IMR-90 (cell line): ENCODE measurements around the gene DOHH. TPM values are rescaled to one million over a fixed set of nuclear protein-coding genes. Genes with fewer than 3 reads are reported as not detected.

ENCODE experiments used
- ATAC-seq: fragments of 200-7000 bp; cut with Tn5 transposase; 2 replicates; pipeline ENCODE4 v1.9.1; 2020; ENCODE audit warnings: low read depth, mild to moderate bottlenecking, moderate library complexity
- BruUV-seq: library from RNA; stranded (reverse); fragments of 400-500 nt; replicated peaks from 2 replicates; lab custom pipeline; 2021; lab: Mats Ljungman, UMichigan
- CTCF ChIA-PET: fragments of 300-600 bp; formaldehyde crosslinking; extraction: SDS; loops from one replicate; lab custom pipeline; 2021; ENCODE audit warnings: antibody characterized with exemption; lab: Yijun Ruan, JAX
- POLR2A ChIA-PET: fragments of 300-600 bp; sonication (Branson Sonifier 250); formaldehyde crosslinking; loops from one replicate; lab custom pipeline; 2022; ENCODE audit warnings: antibody characterized with exemption; ENCODE audit not compliant: unreplicated experiment; lab: Charles Lee
- DNase-seq: peaks from one replicate; pipeline ENCODE4 v3.0.0; 2013
- H2AFZ ChIP-seq: replicated peaks from 2 replicates; pipeline ENCODE3; 2013; ENCODE audit warnings: low read length, mild to moderate bottlenecking; ENCODE audit not compliant: poor library complexity
- H2AK5ac ChIP-seq: 2 replicates; pipeline ENCODE4 v1.6.1; 2013; ENCODE audit warnings: low read depth, low read length, inconsistent platforms
- H2AK9ac ChIP-seq: replicated peaks from 2 replicates; pipeline ENCODE3; 2013; ENCODE audit warnings: mild to moderate bottlenecking, low read depth, low read length, moderate library complexity; ENCODE audit not compliant: poor library complexity
- H2BK120ac ChIP-seq: 2 replicates; pipeline ENCODE4 v1.6.1; 2013; ENCODE audit warnings: low read depth, low read length, inconsistent platforms
- H2BK15ac ChIP-seq: 3 replicates; pipeline ENCODE4 v1.6.1; 2013; ENCODE audit warnings: low read depth, low read length, inconsistent platforms
- H2BK20ac ChIP-seq: 2 replicates; pipeline ENCODE4 v1.6.1; 2013; ENCODE audit warnings: low read depth, mild to moderate bottlenecking, inconsistent platforms, low read length, moderate library complexity
- H2BK5ac ChIP-seq: 2 replicates; pipeline ENCODE4 v1.6.1; 2013; ENCODE audit warnings: mild to moderate bottlenecking, low read depth, low read length, inconsistent platforms; ENCODE audit not compliant: poor library complexity, severe bottlenecking
- H3K14ac ChIP-seq: replicated peaks from 2 replicates; pipeline ENCODE4 v1.6.1; 2013; ENCODE audit warnings: low read depth, low read length, inconsistent platforms
- H3K18ac ChIP-seq: 2 replicates; pipeline ENCODE4 v1.6.1; 2013; ENCODE audit warnings: low read depth, low read length, control low read depth
- H3K23ac ChIP-seq: 2 replicates; pipeline ENCODE4 v1.6.1; 2013; ENCODE audit warnings: low read depth, low read length, inconsistent platforms
- H3K27ac ChIP-seq: 2 replicates; pipeline ENCODE4 v1.5.1; 2013; ENCODE audit warnings: mild to moderate bottlenecking, control low read depth, low read length; ENCODE audit not compliant: insufficient read depth
- H3K27me3 ChIP-seq: 2 replicates; pipeline ENCODE4 v1.6.1; 2013; ENCODE audit warnings: low read length; ENCODE audit not compliant: control insufficient read depth, insufficient read depth
- H3K36me3 ChIP-seq: 2 replicates; pipeline ENCODE4 v1.6.1; 2013; ENCODE audit warnings: low read length, mixed read lengths; ENCODE audit not compliant: control insufficient read depth, insufficient read depth
- H3K4ac ChIP-seq: 2 replicates; pipeline ENCODE4 v1.6.1; 2013; ENCODE audit warnings: low read depth, low read length, inconsistent platforms
- H3K4me1 ChIP-seq: 2 replicates; pipeline ENCODE4 v1.6.1; 2013; ENCODE audit warnings: low read length, mixed read lengths; ENCODE audit not compliant: control insufficient read depth, insufficient read depth
- H3K4me2 ChIP-seq: 2 replicates; pipeline ENCODE4 v1.6.1; 2013; ENCODE audit warnings: low read depth, mild to moderate bottlenecking, control low read depth, low read length, moderate library complexity
- H3K4me3 ChIP-seq: 2 replicates; pipeline ENCODE4 v1.5.1; 2013; ENCODE audit warnings: low read depth, mild to moderate bottlenecking, control low read depth, low read length, moderate library complexity; ENCODE audit not compliant: insufficient read depth
- H3K56ac ChIP-seq: 2 replicates; pipeline ENCODE4 v1.6.1; 2013; ENCODE audit warnings: low read length, inconsistent platforms; ENCODE audit not compliant: insufficient read depth; ENCODE audit errors: extremely low read depth
- H3K79me1 ChIP-seq, 2 experiments: 2 replicates each; pipeline ENCODE4 v1.6.1; 2013; ENCODE audit warnings: low read length in 2 of 2, inconsistent platforms in 1 of 2, low read depth in 1 of 2
- H3K9ac ChIP-seq: 2 replicates; pipeline ENCODE4 v1.6.1; 2013; ENCODE audit warnings: low read depth, low read length, control low read depth
- H3K9me1 ChIP-seq: 2 replicates; pipeline ENCODE4 v1.6.1; 2013; ENCODE audit warnings: low read length, inconsistent platforms; ENCODE audit not compliant: insufficient read depth
- H3K9me3 ChIP-seq: 2 replicates; pipeline ENCODE4 v1.6.1; 2013; ENCODE audit warnings: low read length; ENCODE audit not compliant: control insufficient read depth, insufficient read depth
- H4K20me1 ChIP-seq: 2 replicates; pipeline ENCODE4 v1.6.1; 2013; ENCODE audit warnings: low read length, inconsistent platforms; ENCODE audit not compliant: insufficient read depth
- H4K5ac ChIP-seq: 2 replicates; pipeline ENCODE4 v1.6.1; 2013; ENCODE audit warnings: mild to moderate bottlenecking, low read depth, low read length, control low read depth
- H4K8ac ChIP-seq, 2 experiments: 2 replicates each; pipeline ENCODE4 v1.6.1; 2013; ENCODE audit warnings: low read depth in 2 of 2, low read length in 2 of 2, control low read depth in 1 of 2, inconsistent platforms in 1 of 2
- H4K91ac ChIP-seq: 2 replicates; pipeline ENCODE4 v1.6.1; 2013; ENCODE audit warnings: low read depth, low read length, inconsistent platforms; ENCODE audit not compliant: insufficient read depth
- MAFK ChIP-seq: IDR thresholded peaks from 2 replicates; pipeline ENCODE4 v1.6.1; 2012; ENCODE audit warnings: low read depth, low read length, improper control_type of control experiment
- MAZ ChIP-seq: IDR thresholded peaks from 2 replicates; pipeline ENCODE4 v1.6.1; 2012; ENCODE audit warnings: low read depth, mild to moderate bottlenecking, low read length, improper control_type of control experiment, moderate library complexity, borderline replicate concordance
- RAD21 ChIP-seq: IDR thresholded peaks from 2 replicates; pipeline ENCODE4 v1.6.1; 2012; ENCODE audit warnings: low read length, improper control_type of control experiment
- RCOR1 ChIP-seq: IDR thresholded peaks from 2 replicates; pipeline ENCODE4 v1.6.1; 2012; ENCODE audit warnings: mild to moderate bottlenecking, low read length, improper control_type of control experiment; ENCODE audit not compliant: insufficient replicate concordance
- WGBS, 2 experiments: methylation state at CpG; one replicate each; pipeline versions ENCODE4 v1.1.5 to v1.1.7; 2013; ENCODE audit warnings: missing lambda C conversion rate in 2 of 2; ENCODE audit not compliant: insufficient read length in 1 of 2; ENCODE audit errors: extremely low coverage in 2 of 2; 5-methylcytosine and 5-hydroxymethylcytosine counted together
- dilution Hi-C: fragments of 300-500 bp; cut with HindIII; formaldehyde crosslinking; loops from one replicate; pipeline ENCODE4 v1.14.3; 2018; ENCODE audit warnings: low sequenced_read_pairs; ENCODE audit not compliant: unreplicated experiment
- in situ Hi-C: fragments of 300-500 bp; cut with MboI; formaldehyde crosslinking; loops from 3 replicates; pipeline ENCODE4 v1.14.3; 2019; ENCODE audit warnings: low sequenced_read_pairs, inconsistent platforms, mixed read lengths
- intact Hi-C: fragments of 100-400 bp; cut with micrococcal nuclease; formaldehyde crosslinking; loops from 2 replicates; pipeline ENCODE4 v1.10.0; 2022
- polyA plus RNA-seq, 3 experiments: library from polyadenylated mRNA; depleted of rRNA; stranded (reverse); fragments of >200 nt; gene quantifications; 2 replicates each; pipeline ENCODE4 v1.2.3, GENCODE V29; 2012; ENCODE audit warnings: low replicate concordance in 1 of 3
- total RNA-seq: library from RNA; depleted of rRNA; stranded (reverse); fragments of >200 nt; gene quantifications from 2 replicates; pipeline ENCODE4 v1.2.3, GENCODE V29; 2012
- TF ChIP-seq, protein P1 (sequence below): fragments of 150-350 bp; IDR thresholded peaks from 2 replicates; pipeline ENCODE4 v1.6.1; 2016; ENCODE audit warnings: low read depth, mild to moderate bottlenecking, low read length, moderate library complexity, borderline replicate concordance
- TF ChIP-seq, protein P2 (sequence below): fragments of 150-350 bp; IDR thresholded peaks from 2 replicates; pipeline ENCODE4 v1.6.1; 2017; ENCODE audit warnings: mild to moderate bottlenecking, antibody characterized with exemption, low read length, low read depth
- TF ChIP-seq, protein P3 (sequence below): conservative IDR thresholded peaks from 2 replicates; pipeline ENCODE4 v1.5.1; 2012; ENCODE audit warnings: mild to moderate bottlenecking, low read depth, low read length, improper control_type of control experiment

DOHH gene
- total and polyA plus RNA-seq, 2 of the 4 experiments (the other 2 are of a cell fraction): 3.2 to 9.2 TPM

DNA sequence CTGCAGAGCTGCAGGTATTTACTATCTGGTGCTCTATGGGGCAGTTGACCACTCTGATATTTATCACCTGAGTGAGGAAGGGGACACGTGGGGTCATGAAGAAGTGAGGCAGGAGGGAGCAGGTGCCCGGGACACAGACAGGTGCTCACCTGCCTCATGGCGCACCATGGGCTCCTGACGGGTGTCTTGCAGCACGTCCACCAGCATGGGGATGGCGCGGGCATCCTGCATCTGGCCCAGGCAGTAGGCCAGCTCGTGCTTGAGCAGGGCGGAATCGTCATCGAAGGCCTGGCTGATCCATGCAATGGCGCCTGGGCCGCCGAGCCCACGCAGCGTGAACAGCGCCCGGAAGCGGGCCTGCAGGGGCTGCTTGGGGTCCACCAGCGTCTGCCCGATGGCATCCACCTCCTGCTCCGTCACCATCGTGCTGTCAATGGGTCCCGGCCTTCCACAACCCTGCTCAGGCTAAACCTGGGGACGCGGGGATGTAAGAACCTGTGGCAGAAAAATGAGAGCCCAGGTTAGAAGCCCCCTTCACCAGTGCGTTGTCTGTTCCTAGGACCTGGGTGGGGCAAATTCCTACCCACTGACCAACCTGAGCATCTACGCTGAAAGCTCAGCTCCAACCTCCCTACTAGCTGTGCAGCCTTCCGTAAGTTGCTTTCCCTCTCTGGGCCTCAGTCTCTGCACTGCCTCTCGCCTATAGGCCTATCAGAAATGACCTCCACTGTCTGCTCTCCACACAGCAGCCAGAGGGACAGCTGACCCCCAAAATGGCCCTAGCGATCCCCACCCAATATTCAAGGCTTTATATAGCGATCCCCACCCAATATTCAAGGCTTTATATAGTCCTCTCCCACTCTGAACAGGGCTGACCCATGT is 3.8 kb downstream of the DOHH start:
- POLR2A ChIA-PET: no interaction called here
- Histone ChIP-seq H2AFZ (no peak overlapping the region), H2AK9ac (peak overlapping the region; percentile 13), H3K4me3 (no peak overlapping the region), H3K9me1 (peaks cover 6% of the 10 kb centered on the region; the same call in 1 of the 2 replicates), H2AK5ac (no peak overlapping the region), H3K36me3 (peaks cover 27% of the 10 kb centered on the region), H3K18ac (no peak overlapping the region), H3K4me2 (no peak overlapping the region), H4K5ac (no peak overlapping the region), H3K9me3 (no peaks in the 10 kb centered on the region), H3K14ac (no peak overlapping the region), H2BK20ac (no peak overlapping the region), H2BK5ac (no peak overlapping the region), H4K20me1 (no peaks in the 10 kb centered on the region), H2BK15ac (no peak overlapping the region), H3K23ac (no peak overlapping the region), H3K9ac (no peak overlapping the region), H4K8ac (no peak overlapping the region), H3K56ac (no peak overlapping the region), H3K79me1 (peaks cover 8 to 40% of the 10 kb centered on the region in 2 experiments; a peak in 3 of 4 replicates), H3K27ac (no peak overlapping the region), H3K4me1 (no peaks in the 10 kb centered on the region), H3K27me3 (no peaks in the 10 kb centered on the region), H2BK120ac (no peak overlapping the region), H4K91ac (no peak overlapping the region), H3K4ac (no peak overlapping the region)
- TF ChIP-seq RAD21 (no peak), RCOR1 (no peak), MAZ (no peak), MAFK (no peak)
- TF ChIP-seq, protein P1, sequence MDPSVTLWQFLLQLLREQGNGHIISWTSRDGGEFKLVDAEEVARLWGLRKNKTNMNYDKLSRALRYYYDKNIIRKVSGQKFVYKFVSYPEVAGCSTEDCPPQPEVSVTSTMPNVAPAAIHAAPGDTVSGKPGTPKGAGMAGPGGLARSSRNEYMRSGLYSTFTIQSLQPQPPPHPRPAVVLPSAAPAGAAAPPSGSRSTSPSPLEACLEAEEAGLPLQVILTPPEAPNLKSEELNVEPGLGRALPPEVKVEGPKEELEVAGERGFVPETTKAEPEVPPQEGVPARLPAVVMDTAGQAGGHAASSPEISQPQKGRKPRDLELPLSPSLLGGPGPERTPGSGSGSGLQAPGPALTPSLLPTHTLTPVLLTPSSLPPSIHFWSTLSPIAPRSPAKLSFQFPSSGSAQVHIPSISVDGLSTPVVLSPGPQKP: no peak
- TF ChIP-seq, protein P2, sequence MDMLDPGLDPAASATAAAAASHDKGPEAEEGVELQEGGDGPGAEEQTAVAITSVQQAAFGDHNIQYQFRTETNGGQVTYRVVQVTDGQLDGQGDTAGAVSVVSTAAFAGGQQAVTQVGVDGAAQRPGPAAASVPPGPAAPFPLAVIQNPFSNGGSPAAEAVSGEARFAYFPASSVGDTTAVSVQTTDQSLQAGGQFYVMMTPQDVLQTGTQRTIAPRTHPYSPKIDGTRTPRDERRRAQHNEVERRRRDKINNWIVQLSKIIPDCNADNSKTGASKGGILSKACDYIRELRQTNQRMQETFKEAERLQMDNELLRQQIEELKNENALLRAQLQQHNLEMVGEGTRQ: no peak
- TF ChIP-seq, protein P3, sequence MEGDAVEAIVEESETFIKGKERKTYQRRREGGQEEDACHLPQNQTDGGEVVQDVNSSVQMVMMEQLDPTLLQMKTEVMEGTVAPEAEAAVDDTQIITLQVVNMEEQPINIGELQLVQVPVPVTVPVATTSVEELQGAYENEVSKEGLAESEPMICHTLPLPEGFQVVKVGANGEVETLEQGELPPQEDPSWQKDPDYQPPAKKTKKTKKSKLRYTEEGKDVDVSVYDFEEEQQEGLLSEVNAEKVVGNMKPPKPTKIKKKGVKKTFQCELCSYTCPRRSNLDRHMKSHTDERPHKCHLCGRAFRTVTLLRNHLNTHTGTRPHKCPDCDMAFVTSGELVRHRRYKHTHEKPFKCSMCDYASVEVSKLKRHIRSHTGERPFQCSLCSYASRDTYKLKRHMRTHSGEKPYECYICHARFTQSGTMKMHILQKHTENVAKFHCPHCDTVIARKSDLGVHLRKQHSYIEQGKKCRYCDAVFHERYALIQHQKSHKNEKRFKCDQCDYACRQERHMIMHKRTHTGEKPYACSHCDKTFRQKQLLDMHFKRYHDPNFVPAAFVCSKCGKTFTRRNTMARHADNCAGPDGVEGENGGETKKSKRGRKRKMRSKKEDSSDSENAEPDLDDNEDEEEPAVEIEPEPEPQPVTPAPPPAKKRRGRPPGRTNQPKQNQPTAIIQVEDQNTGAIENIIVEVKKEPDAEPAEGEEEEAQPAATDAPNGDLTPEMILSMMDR: no peak
- intact Hi-C loops: no loop called here
- ATAC-seq: no peak
- dilution Hi-C loops: no loop called here
- in situ Hi-C loops: loop anchor here (25.0 kb wide), 1 partner anchor 534 kb away; no protein-coding TSS in a partner anchor
- no peak for DNase-seq
- 98% methylated on average over 23 of the region's 32 CpGs; no CpG with 5 or more reads in 1 of the 2 experiments for WGBS, 2 experiments
- CTCF ChIA-PET: no interaction called here
- BruUV-seq: no TSS peak
